T-helper 22 cell (primary cell): ENCODE measurements around the gene SBK2.
A peak's percentile ranks its signal among the peaks of the same experiment; 100 is the strongest.
"Not testable (repeated sequence)": the region's sequence is repeated elsewhere in the genome, so short reads cannot be mapped to it uniquely, and the experiment has no call there.

ENCODE experiments used
- DNase-seq: peaks from one replicate; pipeline ENCODE4 v3.0.0-alpha.2; 2020; ENCODE audit warnings: low read depth

The SBK2 gene, protein sequence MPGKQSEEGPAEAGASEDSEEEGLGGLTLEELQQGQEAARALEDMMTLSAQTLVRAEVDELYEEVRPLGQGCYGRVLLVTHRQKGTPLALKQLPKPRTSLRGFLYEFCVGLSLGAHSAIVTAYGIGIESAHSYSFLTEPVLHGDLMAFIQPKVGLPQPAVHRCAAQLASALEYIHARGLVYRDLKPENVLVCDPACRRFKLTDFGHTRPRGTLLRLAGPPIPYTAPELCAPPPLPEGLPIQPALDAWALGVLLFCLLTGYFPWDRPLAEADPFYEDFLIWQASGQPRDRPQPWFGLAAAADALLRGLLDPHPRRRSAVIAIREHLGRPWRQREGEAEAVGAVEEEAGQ

DNA sequence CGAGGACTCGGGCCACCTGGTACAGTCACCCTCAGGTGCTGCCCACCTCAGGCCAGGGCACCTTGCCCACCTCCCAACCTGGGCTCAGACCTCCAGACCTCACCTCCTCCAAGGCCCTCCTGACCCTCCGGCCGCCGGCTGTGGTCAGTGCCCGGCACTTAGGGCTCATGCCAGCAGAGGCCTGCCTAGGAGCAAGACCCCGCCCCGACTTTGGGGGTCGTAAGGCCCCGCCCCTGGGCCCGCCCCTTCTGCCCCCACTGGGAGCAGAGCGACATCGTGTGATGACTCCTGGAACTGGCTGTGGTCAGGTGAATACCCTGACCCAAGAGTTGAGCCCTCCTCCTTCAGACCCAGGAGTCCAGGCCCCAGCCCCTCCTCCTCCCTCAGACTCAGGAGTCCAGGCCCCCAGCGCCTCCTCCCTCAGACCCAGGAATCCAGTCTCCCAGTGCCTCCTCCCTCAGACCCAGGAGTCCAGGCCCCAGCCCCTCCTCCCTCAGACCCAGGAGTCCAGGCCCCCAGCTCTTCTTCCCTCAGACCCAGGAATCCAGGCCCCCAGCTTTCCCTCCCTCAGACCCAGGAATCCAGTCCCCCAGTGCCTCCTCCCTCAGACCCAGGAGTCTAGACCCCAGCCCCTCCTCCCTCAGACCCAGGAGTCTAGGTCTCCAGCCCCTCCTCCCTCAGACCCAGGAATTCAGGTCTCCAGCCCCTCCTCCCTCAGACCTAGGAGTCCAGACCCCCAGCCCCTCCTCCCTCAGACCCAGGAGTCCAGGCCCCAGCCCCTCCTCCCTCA is at the start of gene SBK2:
Gene SBK2, minus strand, starts transcription at position 183 of the 790 bp plus-strand sequence. CDS start 839 bp downstream, outside the sequence.
- DNase-seq: no peak

DNA sequence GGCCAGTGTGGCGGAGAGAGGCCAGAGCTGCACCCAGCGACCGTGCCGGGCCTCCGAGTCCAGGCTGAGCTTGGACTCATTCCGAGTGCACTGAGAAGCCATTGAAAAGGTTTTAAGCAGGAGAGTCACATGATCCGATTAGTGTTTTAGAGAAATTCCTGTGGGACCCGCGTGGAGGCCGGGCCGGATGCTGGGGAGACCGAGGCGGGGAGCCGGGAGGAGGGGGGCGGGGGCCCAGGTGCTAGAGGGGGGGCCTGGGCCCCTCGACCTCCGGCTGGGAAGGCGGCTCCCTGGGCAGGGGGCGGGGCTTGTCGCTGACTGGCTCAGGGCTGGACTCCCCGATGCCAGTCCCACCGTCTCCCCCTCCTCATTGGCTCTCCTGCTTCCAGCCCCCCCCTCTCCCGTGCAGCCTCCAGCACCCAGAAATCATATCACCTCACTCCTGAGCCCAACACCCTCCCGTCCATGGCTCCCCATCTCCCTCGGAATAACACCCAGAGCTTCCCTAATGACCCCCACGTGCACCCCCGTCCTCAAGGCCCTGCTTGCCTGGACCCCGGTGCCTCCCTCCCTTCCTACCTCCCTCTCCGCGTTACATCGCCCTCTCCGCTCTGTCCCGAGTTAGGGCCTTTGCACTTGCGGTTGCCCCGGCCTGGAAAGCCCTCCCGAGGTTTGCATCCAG is 48.9 kb upstream of the SBK2 start:
- peak; percentile 30 for DNase-seq

DNA sequence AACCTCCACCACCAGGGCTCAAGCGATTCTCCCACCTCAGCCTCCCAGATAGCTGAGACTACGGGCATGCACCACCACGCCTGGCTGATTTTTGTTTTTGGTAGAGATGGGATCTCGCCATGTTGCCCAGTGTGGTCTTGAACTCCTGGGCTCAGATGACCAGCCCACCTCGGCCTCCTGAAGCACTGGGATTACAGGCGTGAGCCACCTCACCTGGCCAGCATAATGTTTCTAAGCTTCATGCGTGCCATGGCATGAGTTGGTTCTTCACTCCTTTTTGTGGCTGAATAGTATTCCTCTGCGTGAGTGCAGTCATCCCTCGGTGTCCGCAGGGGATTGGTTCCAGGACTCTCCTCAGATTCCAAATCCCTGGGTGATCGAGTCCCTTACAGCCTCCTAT is 47.9 kb upstream of the SBK2 start:
- DNase-seq: no peak

DNA sequence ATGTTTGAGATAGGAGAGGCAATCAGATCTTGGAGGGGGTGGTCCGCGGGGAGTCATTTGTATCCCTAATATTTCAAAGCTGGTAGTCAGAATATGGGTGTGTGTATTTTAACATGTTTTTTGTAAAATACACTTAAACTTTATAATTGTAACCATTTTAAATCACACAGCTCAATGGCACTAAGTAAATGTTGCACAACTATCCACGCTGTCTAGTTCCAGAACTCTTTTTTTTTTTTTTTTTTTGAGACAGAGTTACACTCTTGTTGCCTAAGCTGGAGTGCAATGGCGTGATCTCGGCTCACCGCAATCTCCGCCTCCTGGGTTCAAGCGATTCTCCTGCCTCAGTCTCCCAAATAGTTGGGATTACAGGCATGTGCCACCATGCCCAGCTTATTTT is 47.0 kb upstream of the SBK2 start:
- not testable (repeated sequence) for DNase-seq

DNA sequence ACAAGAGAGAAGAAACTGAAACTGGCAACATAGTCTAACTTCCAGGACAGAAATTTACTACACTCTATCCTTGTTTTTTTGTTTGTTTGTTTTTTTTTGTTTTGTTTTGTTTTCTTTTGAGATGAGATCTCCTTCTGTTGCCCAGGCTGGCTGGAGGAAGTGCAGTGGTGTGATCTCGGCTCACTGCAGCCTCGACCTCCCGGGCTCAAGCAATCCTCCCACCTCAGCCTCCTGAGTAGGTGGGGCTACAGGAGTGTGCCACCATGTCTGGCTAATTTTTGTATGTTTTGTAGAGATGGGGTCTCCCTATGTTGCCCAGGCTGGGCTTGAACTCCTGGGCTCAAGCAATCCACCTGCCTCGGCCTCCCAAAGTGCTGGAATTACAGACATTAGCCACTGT is 45.4 kb upstream of the SBK2 start:
- not testable (repeated sequence) for DNase-seq

DNA sequence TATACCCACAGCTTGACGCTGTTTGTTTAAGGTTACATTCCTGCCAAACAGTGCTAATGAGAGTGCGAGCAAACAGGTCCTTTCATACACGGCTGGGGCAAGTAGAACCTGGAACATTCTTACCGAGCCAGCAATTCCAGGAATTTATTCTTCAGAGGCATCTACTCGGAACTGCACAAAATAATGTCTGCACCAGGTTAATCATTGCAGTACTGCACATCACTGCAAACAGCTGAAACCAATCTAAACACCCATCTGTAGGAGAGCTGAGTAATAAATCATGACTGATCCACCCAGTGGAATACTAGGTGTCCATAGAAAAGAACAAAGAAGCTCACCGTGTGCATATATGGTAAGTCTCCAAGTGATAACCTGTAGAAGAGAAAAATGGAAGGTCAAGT is 44.9 kb upstream of the SBK2 start:
- DNase-seq: no peak

DNA sequence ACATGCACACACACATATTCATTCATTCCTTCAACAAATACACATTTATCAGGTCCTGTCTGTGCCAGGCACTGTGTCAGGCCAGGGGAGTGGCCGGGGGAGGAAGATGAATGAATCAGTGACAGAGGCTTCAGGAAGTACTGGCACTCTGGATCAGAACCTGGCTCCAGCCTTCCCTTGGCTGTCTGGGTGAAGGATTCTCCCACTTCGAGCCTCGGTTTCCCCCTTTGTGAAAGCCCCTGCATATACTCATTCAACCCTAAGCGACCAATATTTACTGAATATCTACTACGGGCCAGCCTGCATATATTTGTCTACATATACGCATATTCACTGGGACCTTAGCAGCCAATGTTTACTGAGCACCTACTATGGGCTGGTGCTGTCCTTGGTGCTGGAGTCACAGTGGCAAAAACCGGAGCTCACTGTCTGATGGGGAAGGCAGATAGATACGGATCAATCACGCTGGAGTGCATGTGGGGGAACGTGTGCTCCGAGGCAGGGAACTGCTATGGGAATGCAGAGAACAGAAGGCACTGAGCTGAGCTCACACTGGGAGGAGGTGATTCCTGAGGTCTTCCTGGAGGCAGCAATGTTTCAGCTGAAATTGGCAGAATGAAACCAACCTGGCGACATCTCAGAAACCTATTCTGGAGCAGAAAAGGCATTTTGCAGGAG is 44.4 kb upstream of the SBK2 start:
- no peak for DNase-seq

DNA sequence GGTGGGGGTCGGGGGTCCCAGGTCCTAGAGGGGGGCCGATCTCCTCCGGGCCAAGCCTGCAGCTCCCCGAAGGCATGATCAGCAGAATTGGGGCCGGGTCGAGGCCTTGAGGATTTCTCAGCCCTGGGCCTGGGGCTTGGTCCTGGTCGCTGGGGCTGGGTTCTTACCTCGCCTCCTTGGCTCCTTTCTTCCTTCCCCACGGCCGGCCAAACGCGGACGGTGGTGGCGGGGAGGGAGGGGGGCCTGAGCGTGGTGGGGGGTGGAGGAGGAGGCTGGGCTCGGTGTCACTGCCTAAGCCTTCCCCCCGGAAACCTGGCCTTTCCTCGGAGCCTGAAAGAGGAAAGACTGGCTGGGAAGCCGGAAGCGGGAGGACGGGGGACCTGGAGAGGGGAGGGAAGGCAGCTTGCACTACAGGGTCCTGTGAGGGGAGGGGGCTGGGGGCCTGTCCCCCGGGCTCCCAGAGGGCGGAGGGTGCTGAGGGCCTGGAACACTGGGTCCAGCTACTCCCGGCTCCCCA is 43.8 kb upstream of the SBK2 start, which contains the start of gene ZNF579:
Gene ZNF579, minus strand, starts transcription at position 221 of the 517 bp plus-strand sequence. CDS start 1,209 bp downstream, outside the sequence.
- DNase-seq: peak; percentile 39

DNA sequence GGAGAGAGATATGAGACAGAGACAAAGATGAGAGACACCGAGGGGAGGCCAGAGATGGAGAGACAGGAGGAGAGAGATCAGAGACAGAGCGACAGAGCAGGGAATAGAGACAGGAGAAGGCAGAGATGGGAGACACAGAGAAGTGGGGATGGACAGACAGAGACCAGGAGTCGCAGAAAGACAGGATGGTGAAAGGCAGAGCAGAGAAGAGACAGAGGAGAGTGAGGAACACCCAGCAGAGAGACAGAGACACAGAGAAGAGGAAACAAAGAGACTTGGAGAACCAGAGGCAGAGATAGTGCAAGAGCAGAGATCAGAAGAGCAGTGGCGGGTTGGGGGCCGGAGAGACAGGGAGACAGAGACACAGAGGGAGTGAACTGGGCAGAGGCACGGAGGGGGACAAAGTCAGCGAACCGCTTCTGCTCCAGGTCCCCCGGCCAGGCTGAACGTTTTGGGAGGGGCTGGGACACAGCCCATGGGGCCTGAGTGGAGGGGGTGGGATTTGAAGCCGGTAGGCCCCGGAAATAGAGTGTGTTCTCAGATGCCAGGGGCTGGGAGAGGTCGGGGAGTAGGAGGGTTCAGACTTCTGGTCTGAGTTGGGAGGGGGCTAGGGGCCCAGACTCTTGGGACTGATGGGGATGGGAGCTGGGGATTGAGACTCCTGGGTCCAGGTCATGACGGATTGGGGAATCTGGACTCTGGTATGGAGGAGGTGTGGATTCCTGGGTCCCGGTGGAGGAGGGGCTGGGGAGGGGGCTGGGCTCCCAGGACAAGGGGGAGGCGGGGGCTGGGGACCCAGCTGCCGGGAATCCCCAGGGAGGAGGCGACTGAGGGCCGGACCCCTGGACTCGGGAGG is 43.1 kb upstream of the SBK2 start:
- no peak for DNase-seq

DNA sequence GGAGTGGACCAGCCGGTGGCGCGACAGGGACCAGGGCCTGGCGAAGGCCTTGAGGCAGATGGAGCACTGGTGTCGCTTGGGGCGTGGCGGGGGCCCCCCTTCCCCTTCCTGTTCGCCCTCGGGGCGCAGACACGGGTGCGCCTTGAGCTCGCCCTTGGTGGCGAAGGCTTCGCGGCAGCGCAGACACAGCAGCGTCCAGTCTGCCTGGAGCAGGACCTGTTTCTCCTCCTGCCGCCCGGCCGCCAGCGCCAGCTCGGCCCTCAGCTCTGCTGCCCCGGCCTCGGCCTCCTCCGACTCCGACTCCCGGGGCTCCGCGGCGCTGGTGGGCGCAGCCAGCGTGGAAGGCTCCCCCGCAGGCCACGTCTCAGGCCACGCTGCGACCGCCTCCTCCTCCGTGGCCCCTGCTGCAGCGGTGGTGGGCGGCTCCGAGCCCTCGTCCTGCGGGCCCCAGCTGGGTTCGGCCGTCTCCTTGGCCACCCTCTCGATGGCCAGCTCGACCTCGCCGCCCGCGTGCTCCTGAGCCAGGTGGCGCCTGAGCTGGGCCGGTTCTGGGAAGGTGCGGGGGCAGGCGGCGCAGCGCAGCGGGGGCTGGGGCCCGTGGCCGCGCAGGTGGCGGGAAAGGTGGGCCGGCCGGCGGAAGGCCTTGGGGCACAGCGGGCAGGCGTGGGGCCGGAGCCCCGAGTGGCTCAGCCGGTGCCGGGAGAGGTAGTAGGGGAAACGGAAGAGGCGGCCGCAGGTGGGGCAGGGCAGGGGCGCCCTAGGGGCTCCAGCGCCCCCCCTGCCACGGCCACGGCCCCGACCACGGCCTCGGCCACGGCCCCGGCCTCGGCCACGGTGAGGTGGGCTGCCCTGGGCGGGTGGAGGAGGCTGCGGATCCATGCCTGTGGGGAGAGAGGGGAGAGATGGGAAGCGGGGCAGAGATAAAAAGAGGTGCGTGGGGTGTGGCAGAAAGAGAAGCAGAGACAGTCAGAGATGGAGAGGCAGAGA is 42.1 kb upstream of the SBK2 start:
- DNase-seq: no peak

DNA sequence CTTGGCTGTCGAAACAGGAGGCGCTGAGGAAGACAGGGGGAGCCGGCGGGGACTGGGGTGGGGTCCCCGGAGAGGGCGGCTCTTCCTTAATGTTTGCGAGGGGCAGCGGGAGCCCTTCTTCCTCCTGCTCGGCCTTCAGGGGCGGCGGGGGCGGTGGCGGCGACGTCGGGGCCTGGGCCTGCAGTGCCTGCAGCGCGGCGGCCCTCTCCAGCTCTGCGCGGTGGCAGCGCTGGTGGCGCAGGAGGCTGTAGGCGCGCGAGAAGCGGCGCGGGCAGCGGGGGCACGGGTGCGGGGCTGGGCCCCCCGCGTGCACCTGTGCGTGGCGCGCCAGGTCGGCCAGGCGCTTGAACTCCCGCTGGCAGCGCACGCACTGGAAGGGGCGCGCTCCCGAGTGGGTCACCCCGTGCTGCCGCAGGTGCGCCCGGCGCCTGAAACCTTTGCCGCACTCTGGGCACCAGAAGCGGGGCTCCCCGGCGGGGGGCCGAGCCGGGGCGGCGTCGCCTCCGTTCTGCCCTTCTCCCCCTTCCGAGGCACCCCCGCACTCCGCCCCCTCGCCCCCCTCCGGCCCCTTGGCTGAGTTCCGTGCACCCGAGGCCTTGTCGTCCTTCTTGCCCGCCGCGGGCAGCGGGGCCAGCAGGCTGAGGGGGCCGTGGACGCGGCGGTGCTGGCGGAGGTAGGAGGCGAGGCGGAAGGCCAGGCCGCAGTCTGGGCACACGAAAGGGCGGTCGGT is 41.3 kb upstream of the SBK2 start:
- DNase-seq: no peak

DNA sequence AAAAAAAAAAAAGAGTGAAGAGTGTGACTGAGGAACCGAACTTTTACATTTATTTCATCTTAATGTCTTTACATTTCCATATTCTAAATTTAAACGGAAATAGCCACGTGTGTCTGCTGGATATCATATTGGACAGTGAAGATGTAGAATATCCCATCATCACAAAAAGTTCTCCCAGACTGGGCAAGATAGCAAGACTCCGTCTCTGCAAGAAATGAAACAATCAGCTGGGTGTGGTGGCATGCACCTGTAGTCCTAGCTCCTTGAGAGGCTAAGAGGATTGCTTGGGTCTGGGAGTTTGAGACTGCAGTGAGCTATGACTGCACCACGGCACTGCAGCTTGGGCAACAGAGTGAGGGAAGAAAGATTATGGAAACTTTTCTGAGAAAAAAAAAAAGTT is 39.8 kb upstream of the SBK2 start:
- DNase-seq: no peak

DNA sequence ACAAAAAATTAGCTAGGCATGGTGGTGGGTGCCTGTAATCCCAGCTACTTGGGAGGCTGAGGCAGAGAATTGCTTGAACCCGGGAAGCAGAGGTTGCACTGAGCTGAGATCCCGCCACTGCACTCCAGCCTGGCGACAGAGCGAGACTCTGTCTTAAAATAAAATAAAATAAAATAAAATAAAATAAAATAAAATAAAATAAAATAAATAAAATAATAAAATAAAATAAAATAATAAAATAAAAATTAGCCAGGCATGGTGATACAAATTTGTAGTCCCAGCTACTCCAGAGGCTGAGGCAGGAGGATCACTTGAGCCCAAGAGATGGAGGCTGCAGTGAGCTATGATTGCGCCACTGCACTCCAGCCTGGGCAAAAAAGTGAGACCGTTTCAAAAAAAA is 37.0 kb upstream of the SBK2 start:
- DNase-seq: not testable (repeated sequence)

DNA sequence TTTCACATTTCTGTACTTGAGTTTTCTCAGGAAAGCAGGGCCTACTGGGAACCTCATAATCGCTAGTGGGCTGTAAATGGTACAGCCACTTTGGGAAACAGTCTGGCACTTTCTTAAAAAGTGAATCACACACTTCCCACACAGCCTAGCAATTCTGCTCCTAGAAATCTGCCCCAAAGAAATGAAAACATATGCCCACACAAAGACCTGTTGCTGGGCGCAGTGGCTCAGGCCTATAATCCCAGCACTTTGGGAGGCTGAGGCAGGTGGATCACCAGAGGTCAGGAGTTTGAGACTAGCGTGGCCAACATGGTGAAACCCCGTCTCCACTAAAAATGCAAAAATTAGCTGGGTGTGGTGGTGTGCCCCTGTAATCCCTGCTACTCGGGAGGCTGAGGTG is 32.5 kb upstream of the SBK2 start:
- DNase-seq: not testable (repeated sequence)

DNA sequence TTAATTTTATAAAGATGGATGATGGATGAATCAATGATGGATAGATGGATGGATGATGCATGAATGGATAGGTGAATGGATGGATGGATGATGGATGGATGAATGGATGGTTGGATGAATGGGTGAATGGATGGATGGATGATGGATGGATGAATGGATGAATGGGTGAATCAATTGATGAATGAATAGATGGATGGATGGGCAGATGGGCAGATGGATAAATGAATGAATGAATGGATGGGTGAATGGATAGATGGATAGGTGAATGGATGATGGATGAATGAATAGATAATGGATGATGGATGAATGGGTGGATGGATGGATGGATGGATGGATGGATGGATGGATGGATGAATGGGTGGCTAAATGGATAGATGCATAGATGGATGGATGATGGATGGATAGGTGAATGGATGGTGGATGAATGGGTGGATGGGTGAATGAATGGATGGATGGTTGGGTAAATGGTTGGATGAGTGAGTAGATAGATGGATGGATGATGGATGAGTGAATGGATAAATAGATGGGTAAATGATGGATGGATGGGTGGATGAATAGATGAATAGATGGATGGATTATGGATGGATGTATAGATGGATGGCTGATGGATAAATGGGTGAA is 30.9 kb upstream of the SBK2 start:
- DNase-seq: no peak

DNA sequence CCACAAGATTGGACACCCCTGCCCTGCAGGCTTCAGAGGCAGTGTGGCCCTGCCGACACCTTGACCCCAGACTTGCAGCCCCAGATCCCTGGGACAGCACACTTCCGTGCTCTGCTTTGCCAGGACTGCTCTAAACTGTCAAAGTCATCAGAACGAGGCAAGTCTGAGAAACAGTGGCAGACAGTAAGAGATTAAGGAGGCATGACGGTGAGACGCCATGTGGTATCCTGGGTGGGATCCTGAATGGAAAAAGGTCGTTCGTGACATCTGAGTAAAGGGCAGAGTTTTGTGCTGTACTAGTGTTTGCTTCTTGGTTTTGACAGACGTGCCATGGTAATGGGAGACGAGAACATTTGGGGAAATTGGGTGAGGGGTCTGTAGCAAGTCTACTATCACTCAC is 29.9 kb upstream of the SBK2 start:
- DNase-seq: no peak

DNA sequence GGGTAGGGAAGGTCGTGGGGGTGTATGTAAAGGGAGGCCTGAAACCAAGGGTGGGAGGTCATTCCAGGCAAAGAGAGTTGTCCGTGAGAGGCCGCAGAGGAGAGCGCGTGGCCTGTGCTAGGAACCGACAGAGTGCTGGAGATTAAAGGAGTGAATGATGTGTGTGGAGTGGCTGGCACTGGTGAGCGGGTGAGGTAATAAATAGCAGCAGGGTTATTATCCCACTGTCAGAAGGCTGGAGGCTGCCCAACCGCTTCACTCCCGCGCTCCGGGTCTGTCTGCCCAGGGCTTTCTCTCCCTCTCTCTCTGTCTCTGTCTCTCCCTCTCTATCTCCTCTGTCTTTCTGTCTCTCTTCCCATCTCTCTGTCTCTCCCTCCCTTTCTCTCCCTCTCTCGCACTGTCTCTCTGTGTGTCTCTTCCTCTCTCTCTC is 26.3 kb upstream of the SBK2 start:
- DNase-seq: no peak

DNA sequence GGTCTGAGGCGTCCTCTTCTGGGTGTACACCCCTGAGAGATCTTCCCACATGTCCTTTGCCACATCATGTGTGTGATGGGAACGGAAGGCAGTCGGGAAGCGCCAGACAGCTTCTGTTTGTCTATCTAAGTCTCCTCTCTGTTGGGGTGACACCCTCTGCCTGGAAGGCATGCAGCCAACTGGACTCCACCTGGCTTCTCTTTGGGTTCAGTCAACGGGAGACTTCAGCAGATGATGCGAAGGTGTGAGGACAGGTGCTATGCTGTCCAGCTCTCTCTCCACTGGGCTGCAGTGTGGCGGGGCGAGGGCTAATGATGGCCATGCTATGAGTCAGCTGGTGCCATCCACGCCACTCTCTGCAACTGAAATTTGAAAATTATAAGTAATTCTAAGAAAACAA is 22.8 kb upstream of the SBK2 start:
- no peak for DNase-seq
